ENCODE measurements around the gene PHF21A. TPM values are rescaled to one million over a fixed set of nuclear protein-coding genes. Genes with fewer than 3 reads are reported as not detected.

The PHF21A gene
- polyA plus RNA-seq, 1 experiment, result 29.0 TPM

- CTCF ChIA-PET, result interaction anchor here (1.2 kb wide), 1 partner anchor 148 kb away, joined by 3 read pairs; no protein-coding TSS in a partner anchor
- POLR2A ChIA-PET, result no interaction called here
- TF ChIP-seq CTCF (IDR thresholded peaks at IDR 0.05; ENCODE audit: low read depth, low read length), result no peak
- DNase-seq (ENCODE audit: low read depth, low spot score), result no peak
- no peak overlapping the region for H3K4me3 ChIP-seq (ENCODE audit: low read depth, low read length)
- no peak overlapping the region for H3K27ac ChIP-seq (ENCODE audit: low read depth, low read length)
- H3K9me3 ChIP-seq (ENCODE audit: control insufficient read depth, insufficient read depth, low read length), result no peaks in the 10 kb centered on the region
- peaks cover 6% of the 10 kb centered on the region for H3K27me3 ChIP-seq (ENCODE audit: control insufficient read depth, insufficient read depth, low read length)
Observed at GRCh38 chr11:46130286-46130940, 9.2 kb upstream of the PHF21A start.

GRCh38 chr11:46129133-46129532, 7.9 kb upstream of the PHF21A start:
- no peaks in the 10 kb centered on the region for H3K27me3 ChIP-seq (ENCODE audit: control insufficient read depth, insufficient read depth, low read length)
- H3K27ac ChIP-seq (ENCODE audit: low read depth, low read length), result no peak overlapping the region
- H3K9me3 ChIP-seq (ENCODE audit: control insufficient read depth, insufficient read depth, low read length), result no peaks in the 10 kb centered on the region
- no peak for TF ChIP-seq CTCF (IDR thresholded peaks at IDR 0.05; ENCODE audit: low read depth, low read length)
- no peak for DNase-seq (ENCODE audit: low read depth, low spot score)
- ChIA-PET CTCF (no interaction called here), POLR2A (no interaction called here)
- H3K4me3 ChIP-seq (ENCODE audit: low read depth, low read length), result no peak overlapping the region

- CTCF ChIA-PET, result interaction anchor here (1.3 kb wide), 1 partner anchor 112 kb away, joined by 4 read pairs; no protein-coding TSS in a partner anchor
- Histone ChIP-seq H3K27ac (ENCODE audit: low read depth, low read length) (no peak overlapping the region), H3K4me3 (ENCODE audit: low read depth, low read length) (no peak overlapping the region), H3K27me3 (ENCODE audit: control insufficient read depth, insufficient read depth, low read length) (no peaks in the 10 kb centered on the region), H3K9me3 (ENCODE audit: control insufficient read depth, insufficient read depth, low read length) (no peaks in the 10 kb centered on the region)
- TF ChIP-seq CTCF (IDR thresholded peaks at IDR 0.05; ENCODE audit: low read depth, low read length), result peak; percentile 49
- DNase-seq (ENCODE audit: low read depth, low spot score), result no peak
- POLR2A ChIA-PET, result no interaction called here
Observed at GRCh38 chr11:46127150-46127638, 5.9 kb upstream of the PHF21A start.

- Histone ChIP-seq H3K27me3 (ENCODE audit: control insufficient read depth, insufficient read depth, low read length) (no peaks in the 10 kb centered on the region), H3K4me3 (ENCODE audit: low read depth, low read length) (no peak overlapping the region), H3K27ac (ENCODE audit: low read depth, low read length) (no peak overlapping the region), H3K9me3 (ENCODE audit: control insufficient read depth, insufficient read depth, low read length) (no peaks in the 10 kb centered on the region)
- ChIA-PET CTCF (interaction anchor here (1.6 kb wide), 1 partner anchor 119 kb away, joined by 5 read pairs; no protein-coding TSS in a partner anchor), POLR2A (no interaction called here)
- DNase-seq (ENCODE audit: low read depth, low spot score), result no peak
- TF ChIP-seq CTCF (IDR thresholded peaks at IDR 0.05; ENCODE audit: low read depth, low read length), result no peak
Observed at GRCh38 chr11:46125284-46125683, 4.0 kb upstream of the PHF21A start.

GRCh38 chr11:46122945-46123715, 1.9 kb upstream of the PHF21A start:
- POLR2A ChIA-PET, result interaction anchor here (0.6 kb wide), 1 partner anchor 150 kb away, joined by 3 read pairs; no protein-coding TSS in a partner anchor
- CTCF ChIA-PET, result interaction anchor here (0.6 to 1.8 kb wide), 5 partner anchors 11 to 270 kb away, joined by 3 to 6 read pairs (median 3); no protein-coding TSS in a partner anchor
- H3K4me3 ChIP-seq (ENCODE audit: low read depth, low read length), result peak overlapping the region; percentile 74; the same call in 1 of the 2 replicates
- H3K9me3 ChIP-seq (ENCODE audit: control insufficient read depth, insufficient read depth, low read length), result no peaks in the 10 kb centered on the region
- H3K27me3 ChIP-seq (ENCODE audit: control insufficient read depth, insufficient read depth, low read length), result no peaks in the 10 kb centered on the region
- DNase-seq (ENCODE audit: low read depth, low spot score), result no peak
- no peak for TF ChIP-seq CTCF (IDR thresholded peaks at IDR 0.05; ENCODE audit: low read depth, low read length)
- H3K27ac ChIP-seq (ENCODE audit: low read depth, low read length), result peak overlapping the region; percentile 31
